Measurements from ENCODE around the gene RAB11FIP5. TPM values are rescaled to one million over a fixed set of nuclear protein-coding genes. Genes with fewer than 3 reads are reported as not detected.

The RAB11FIP5 gene
- total and polyA plus RNA-seq, 9 of the 15 experiments (the other 6 are each of a cell fraction or from before 2014, with no cell fraction given) = 1.7 to 14.4 (median 6.4) TPM

DNA sequence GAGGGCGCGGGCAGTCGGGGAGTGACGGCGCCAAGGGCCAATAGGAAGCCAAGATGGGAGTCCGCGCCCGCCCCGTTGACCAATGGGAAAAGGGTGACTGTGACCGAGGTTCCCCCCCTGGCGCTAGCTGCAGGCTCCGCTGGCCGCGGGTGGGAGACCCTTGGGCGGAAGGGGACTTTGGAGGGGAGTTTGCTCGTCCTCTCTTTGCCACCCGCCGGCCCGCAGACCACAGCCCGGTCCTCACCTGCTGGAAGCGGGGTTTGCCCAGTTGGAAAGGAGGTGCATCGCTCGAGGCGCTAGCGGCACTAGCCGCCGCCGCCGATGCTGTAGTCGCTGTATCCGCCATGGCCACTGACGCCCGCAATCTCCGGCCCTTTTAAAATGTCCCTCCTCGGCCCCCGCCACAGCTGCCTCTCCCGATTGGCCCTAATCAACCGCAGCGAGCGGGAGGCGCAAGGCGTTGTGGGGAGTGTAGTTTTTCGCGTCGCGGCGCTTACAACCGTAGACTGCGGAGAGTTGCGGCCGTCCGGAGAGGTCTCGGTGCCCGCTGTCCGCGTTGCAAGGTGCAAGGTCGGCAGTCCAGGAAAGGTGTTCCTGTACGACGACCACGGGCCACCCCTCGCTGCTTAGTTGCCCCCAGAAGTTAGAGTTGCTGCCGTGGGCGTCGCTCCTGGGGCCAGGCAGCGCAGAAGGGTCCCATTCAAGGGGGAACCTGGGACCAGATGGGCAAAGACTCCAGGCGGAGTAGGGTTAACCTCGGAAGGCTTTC, 41.2 kb downstream of the RAB11FIP5 start, which contains the start of gene SFXN5 (continued):
- no peak for TF ChIP-seq BMI1 (IDR thresholded peaks at IDR 0.05; ENCODE audit: low read length)
- TF ChIP-seq POLR2B (IDR thresholded peaks at IDR 0.05; ENCODE audit: low read depth, partially characterized antibody) = peak; percentile 84
- TF ChIP-seq MECOM (CRISPR knock-in tag; IDR thresholded peaks at IDR 0.05) = no peak
- no peak for TF ChIP-seq RUNX1 (IDR thresholded peaks at IDR 0.05; ENCODE audit: low read depth)
- TF ChIP-seq, protein P1, sequence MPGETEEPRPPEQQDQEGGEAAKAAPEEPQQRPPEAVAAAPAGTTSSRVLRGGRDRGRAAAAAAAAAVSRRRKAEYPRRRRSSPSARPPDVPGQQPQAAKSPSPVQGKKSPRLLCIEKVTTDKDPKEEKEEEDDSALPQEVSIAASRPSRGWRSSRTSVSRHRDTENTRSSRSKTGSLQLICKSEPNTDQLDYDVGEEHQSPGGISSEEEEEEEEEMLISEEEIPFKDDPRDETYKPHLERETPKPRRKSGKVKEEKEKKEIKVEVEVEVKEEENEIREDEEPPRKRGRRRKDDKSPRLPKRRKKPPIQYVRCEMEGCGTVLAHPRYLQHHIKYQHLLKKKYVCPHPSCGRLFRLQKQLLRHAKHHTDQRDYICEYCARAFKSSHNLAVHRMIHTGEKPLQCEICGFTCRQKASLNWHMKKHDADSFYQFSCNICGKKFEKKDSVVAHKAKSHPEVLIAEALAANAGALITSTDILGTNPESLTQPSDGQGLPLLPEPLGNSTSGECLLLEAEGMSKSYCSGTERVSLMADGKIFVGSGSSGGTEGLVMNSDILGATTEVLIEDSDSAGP (CRISPR knock-in tag; IDR thresholded peaks at IDR 0.05) = 0 out of 2 replicates have a peak, but pooled peaks have one; percentile 22
- TF ChIP-seq NELFE (IDR thresholded peaks at IDR 0.05; ENCODE audit: insufficient read depth, insufficient read length) = no peak
- peak; percentile 76 for TF ChIP-seq PML (IDR thresholded peaks at IDR 0.05; ENCODE audit: low read length)

DNA sequence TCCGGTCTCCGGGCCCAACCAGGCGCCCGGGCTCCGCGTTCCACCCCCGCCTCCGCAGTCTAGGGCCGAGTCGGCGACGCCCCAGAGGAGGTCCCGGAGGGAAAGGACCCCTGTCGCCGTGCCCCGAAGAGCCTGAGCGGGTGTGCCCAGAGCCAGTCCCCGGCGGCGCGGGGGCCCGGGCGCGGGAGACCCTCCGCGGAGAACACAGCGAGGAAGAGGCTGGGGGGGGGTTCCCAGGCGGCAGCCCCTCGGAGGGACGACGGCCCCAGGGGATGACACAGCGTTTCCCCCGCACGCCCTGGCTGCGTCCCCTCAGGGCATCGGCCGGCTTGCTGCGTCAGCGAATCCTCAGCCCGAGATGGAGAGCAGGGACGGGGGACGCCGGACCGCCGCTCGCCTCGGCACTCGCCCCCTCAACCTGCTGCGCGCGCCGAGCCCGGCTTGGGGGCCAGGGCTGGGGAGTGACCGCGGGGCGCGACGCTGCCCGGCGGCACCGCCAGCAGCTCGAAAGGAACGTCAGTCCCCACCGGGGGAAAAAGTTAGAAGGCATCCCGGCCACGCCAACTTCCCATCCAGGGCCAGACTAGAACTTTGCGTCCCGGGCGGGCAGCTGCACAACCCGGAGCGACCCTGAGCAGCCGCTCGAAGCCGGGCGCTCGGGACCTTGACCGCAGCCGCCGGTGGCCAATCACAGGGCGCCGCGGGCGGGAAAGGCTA, 41.9 kb downstream of the RAB11FIP5 start:
- peaks cover 16% of the 10 kb centered on the region for H3K36me3 ChIP-seq (ENCODE audit: control insufficient read depth, insufficient read depth, low read length)
- H3K9me1 ChIP-seq (ENCODE audit: control insufficient read depth, insufficient read depth, low read length) = no peaks in the 10 kb centered on the region
- H3K9me3 ChIP-seq (replicated peaks; ENCODE audit: control insufficient read depth, insufficient read depth, low read depth, low read length) = no peaks in the 10 kb centered on the region
- FAIRE-seq (no peak), DNase-seq (ENCODE audit: extremely low read depth in 1 of 4, low spot score in 3 of 4) (peak; percentile 60 to 80 (median 72)), ATAC-seq (peak; percentile 63)
- H4K20me1 ChIP-seq (replicated peaks; ENCODE audit: control insufficient read depth, insufficient read depth, low read length) = peaks cover 5% of the 10 kb centered on the region; the same call in 1 of the 2 replicates
- intact Hi-C loops (cut with micrococcal nuclease) = loop anchor here (1.0 to 5.0 kb wide), 2 partner anchors 78 to 178 kb away; no protein-coding TSS in a partner anchor
- H3K9ac ChIP-seq (ENCODE audit: insufficient read depth in 1 of 2, low read depth in 2 of 2, low read length in 2 of 2) = peak overlapping the region; percentile 81 to 92
- ChIA-PET POLR2A (interaction anchor here (0.5 to 1.3 kb wide), 11 partner anchors 9 to 1704 kb away, joined by 3 to 5 read pairs (median 4); no protein-coding TSS in a partner anchor), CTCF (ENCODE audit: low intra/inter-chr PET ratio) (no interaction called here)
- in situ Hi-C loops (cut with MboI) = no loop called here
- H3K4me3 ChIP-seq = peak overlapping the region; percentile 68
- H3K4me2 ChIP-seq (ENCODE audit: insufficient read depth, low read length) = peak overlapping the region; percentile 92
- no peaks in the 10 kb centered on the region for H3K27me3 ChIP-seq (ENCODE audit: control insufficient read depth in 2 of 2, insufficient read depth in 2 of 2, low read length in 2 of 2)
- no TSS peak for BruUV-seq (replicated peaks)
- peak overlapping the region; percentile 95 for H3K27ac ChIP-seq (ENCODE audit: extremely low read depth, low read depth, low read length)
- peaks cover 53% of the 10 kb centered on the region for H3K79me2 ChIP-seq (ENCODE audit: control insufficient read depth, insufficient read depth, low read length)
- 0% methylated on average over 46 of the region's 83 CpGs for WGBS (ENCODE audit: insufficient coverage, low coverage, missing lambda C conversion rate)
- peaks cover 20 to 26% of the 10 kb centered on the region in 2 experiments for H3K4me1 ChIP-seq (replicated peaks in 1 of 2; ENCODE audit: control insufficient read depth in 2 of 2, insufficient read depth in 2 of 2, low read length in 2 of 2)
- peak overlapping the region; percentile 89 for H2AFZ ChIP-seq (ENCODE audit: low read depth, low read length)
- TF ChIP-seq RBM25 (IDR thresholded peaks at IDR 0.05; ENCODE audit: low read depth, low read length, severe bottlenecking) (peak; percentile 100), STAG1 (CRISPR knock-in tag; IDR thresholded peaks at IDR 0.05; ENCODE audit: borderline replicate concordance) (no peak), POLR2H (tag; IDR thresholded peaks at IDR 0.05; ENCODE audit: low read depth) (no peak), DMBX1 (CRISPR knock-in tag; IDR thresholded peaks at IDR 0.05; ENCODE audit: borderline replicate concordance) (no peak), PURB (CRISPR knock-in tag; IDR thresholded peaks at IDR 0.05; ENCODE audit: low read depth) (no peak)
- TF ChIP-seq, protein P2, sequence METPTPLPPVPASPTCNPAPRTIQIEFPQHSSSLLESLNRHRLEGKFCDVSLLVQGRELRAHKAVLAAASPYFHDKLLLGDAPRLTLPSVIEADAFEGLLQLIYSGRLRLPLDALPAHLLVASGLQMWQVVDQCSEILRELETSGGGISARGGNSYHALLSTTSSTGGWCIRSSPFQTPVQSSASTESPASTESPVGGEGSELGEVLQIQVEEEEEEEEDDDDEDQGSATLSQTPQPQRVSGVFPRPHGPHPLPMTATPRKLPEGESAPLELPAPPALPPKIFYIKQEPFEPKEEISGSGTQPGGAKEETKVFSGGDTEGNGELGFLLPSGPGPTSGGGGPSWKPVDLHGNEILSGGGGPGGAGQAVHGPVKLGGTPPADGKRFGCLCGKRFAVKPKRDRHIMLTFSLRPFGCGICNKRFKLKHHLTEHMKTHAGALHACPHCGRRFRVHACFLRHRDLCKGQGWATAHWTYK (CRISPR knock-in tag; IDR thresholded peaks at IDR 0.05) = 0 out of 2 replicates have a peak, but pooled peaks have one; percentile 30
- TF ChIP-seq, protein P3, sequence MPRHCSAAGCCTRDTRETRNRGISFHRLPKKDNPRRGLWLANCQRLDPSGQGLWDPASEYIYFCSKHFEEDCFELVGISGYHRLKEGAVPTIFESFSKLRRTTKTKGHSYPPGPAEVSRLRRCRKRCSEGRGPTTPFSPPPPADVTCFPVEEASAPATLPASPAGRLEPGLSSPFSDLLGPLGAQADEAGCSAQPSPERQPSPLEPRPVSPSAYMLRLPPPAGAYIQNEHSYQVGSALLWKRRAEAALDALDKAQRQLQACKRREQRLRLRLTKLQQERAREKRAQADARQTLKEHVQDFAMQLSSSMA (CRISPR knock-in tag; IDR thresholded peaks at IDR 0.05) = no peak
